HG03066 (cell line): ENCODE measurements around the gene GALNT18.

Source experiments
- ATAC-seq: cut with Tn5 transposase; IDR thresholded peaks from one replicate; pipeline ENCODE4 v1.9.1; 2021; ENCODE audit warnings: low read depth; ENCODE audit not compliant: unreplicated experiment

GALNT18 gene

GRCh38 chr11:11589437-11589836 is 32.4 kb downstream of the GALNT18 start:
- ATAC-seq: no peak

GRCh38 chr11:11588891-11589290 is 32.9 kb downstream of the GALNT18 start:
- ATAC-seq: no peak

DNA sequence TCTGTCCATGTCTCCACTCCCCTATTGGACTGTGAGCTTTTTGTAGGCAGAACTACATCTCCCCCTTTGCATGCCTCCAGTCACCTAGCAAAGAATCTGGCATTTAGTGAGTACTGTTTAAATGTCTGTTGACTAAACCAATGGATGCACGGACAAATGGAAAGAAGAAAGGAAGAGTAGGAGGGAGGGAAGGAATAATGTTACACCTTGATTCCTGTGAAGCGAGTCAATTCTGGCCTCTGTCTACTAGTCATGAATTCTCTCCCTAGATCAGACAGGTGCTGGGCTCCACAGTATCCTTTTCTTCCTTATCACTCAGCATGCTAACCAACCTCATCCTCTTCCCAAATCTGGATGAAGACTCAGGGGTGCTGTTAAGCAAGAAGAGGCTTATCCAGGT is 33.6 kb downstream of the GALNT18 start:
- no peak for ATAC-seq

GRCh38 chr11:11587122-11587521 is 34.7 kb downstream of the GALNT18 start:
- no peak for ATAC-seq

DNA sequence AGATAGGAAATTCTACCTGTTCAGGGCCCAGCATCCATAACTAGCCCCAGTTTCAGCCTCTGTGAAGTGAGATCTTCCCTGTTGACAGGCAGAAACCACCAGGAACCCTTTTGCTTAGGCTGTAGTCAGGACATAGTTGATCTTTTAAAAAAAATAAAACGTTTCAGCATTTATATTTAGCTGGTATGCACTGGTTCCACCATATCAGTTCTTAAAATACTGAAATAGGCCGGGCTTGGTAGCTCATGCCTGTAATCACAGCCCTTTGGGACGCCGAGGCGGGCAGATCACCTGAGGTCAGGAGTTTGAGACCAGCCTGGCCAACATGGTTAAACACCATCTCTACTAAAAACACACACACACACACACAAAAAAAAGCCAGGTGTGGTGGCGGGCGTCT is 35.3 kb downstream of the GALNT18 start:
- ATAC-seq: no peak

DNA sequence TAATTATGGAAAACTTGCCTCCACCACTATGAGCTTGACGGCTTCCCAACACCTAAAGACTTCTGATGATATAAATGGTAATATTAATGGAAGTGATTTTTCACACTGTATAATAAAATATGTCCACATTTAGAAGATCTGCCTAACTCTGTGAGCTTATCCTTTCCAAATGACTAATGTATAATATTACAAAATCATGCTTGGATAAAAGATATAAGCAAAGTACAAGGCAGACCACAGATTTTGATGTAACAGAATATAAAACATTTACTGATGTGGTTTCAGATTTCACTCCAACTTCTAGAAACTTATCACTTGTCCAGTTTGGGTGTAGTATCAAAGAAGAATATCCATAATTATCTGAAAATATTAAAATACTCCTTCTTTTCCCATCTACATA is 36.9 kb downstream of the GALNT18 start:
- no peak for ATAC-seq

DNA sequence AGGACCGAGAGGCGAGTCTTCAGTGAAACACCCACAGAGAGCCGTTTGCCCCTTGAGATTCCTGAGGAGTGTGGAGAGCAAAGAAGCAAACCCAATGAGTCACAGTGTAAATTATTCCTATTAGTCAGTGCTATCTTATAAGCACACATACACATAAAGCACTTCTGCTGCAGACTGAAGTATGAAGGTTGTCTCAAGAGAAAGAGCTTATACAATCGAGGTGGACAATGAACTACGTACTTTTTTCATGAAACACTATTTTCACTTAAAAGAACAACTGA is 37.3 kb downstream of the GALNT18 start:
- ATAC-seq: no peak

DNA sequence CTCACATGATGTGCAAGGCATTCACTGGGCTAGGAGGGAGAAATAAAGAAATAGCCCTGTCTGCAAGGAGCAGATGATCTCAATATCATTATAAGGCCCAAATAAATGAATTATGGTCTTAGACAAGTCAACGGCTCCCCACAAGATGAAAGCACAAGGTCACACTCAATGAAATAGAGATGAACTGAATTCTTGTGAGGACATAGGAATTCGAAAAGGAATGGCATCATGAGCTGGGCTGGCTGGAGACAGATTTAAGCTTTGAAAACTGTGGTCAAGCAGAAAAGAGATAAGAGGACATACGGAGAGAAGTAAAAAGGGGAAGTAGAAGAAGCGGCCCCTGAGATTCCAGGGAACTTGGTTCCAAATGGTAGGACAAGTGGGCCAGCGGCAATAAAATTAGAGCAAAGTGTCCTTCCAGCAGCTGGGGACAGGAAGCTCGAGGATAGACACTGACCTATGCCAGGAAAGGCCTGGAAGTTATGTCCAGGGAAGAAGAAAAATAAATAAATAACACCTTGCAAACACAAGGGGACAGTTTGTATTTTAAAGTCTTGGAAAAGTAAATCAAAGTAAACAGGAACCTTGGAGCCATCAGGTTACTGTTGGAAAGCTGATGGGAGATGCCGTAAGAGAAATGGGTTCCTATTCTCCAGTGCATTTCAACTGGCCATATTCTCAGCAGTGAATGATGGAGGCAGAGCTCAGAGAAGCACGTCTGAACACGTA is 37.8 kb downstream of the GALNT18 start:
- ATAC-seq: no peak

GRCh38 chr11:11582011-11582701 is 39.6 kb downstream of the GALNT18 start:
- no peak for ATAC-seq

GRCh38 chr11:11581481-11581880 is 40.3 kb downstream of the GALNT18 start:
- no peak for ATAC-seq

- no peak for ATAC-seq
Measured at GRCh38 chr11:11580841-11581411, 40.9 kb downstream of the GALNT18 start.

DNA sequence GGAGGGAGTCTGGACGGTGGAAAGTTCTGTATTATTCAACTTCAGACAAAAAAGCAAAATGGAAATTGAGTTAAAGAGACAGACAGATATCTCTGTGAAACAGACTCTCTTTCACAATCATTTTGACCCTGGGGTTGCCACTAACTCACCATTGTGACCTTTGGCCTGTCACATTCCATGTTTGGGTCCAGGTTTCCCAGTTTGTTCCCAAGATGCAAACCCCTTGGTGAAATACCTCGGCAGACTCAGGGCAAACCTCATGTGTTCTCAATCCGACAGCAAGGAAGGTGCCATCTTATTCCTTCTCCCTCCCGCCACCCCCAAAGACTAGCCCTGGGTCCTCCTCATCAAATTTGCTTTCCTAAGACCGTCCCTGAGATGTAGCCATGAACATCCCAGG is 41.8 kb downstream of the GALNT18 start:
- no peak for ATAC-seq

DNA sequence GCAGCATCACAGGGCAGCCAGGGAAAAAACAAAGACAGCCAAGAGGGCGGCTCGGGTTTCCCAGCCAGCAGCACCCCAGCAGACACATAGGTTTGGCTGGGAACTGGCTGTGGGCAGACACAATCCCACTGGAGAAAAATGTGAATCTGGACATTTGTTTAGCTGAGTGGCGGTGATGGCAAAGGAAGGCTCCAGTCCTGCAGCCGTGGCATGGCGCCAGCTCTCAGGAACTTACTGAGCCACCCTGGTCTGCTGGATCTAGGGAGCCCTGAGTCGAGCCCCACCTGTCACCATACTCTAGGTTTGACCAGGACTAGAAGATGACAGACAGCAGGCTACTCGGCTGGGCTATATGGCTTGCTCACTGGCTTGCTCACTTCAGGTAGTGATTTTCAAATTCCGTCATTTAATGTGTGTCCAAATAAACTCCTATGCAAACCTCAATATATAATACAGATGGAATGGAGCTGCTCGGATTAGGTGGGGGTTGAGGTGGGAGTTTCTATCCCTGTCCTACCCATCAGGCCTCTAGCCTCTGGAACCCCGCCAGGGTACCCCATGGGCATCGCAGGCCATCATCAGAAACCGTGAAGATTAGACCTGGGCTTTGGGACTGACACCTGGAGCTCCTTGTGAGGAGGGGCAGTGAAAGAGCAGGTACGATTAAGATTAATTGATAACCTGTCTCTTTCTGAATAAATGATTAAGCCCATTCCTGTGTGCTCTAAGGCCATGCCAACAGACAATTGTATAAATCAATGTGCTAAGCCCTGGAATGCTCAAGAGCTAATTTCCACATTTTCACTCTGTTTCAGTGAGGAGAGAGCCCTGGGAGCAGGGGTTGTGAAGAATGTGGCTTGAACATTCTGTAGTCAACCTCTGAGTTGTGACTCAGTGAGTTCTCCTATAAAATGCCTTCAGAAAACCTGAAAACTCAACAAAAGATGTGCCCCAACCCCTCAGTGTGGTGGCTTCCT is 42.5 kb downstream of the GALNT18 start:
- ATAC-seq: no peak

DNA sequence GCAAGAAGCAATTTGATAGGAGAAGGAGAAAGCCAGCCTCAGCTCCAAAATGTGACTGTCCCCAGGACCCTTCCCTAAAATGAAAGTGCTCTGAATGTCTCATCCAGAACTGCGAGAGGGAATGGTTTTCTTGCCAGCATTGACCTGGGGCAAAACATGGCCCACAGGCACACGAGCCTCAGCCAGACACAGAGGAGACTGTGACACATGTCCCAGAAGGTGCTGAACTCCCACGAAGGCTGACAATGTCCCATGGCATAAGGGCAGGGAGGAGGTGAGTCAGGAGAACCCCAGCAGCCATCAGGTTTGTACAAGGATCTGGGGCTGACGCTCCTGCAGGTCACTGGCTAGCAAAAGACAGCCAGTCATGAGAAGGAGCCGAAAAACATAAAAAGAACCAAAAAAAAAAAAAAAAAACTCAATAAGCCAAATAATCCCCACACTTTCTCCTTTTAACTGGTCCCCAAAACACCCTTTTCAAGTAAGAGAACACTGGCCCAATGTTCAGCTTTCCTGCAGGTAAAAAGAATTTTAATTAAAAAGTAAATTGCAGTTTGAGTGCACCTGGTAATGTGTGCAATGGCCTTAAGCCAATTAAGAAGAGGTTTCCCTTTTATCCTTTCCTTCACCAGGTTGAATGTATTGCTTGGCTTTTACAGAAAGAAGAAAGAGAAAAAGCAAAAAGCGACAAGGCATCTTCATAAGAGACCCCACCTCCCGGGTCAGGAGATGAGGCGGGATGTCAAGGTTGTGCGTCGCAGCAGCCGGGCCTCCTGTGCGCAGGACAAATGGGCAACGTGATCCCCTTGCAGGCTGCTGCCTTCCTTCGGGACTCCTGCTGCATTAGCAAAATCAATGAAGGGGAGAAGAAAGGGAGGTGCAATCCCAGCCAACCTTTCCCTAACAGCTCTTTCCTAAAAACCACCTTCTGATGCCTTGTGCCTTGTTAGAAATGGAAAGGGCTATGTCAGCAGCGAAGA is 43.6 kb downstream of the GALNT18 start:
- no peak for ATAC-seq

DNA sequence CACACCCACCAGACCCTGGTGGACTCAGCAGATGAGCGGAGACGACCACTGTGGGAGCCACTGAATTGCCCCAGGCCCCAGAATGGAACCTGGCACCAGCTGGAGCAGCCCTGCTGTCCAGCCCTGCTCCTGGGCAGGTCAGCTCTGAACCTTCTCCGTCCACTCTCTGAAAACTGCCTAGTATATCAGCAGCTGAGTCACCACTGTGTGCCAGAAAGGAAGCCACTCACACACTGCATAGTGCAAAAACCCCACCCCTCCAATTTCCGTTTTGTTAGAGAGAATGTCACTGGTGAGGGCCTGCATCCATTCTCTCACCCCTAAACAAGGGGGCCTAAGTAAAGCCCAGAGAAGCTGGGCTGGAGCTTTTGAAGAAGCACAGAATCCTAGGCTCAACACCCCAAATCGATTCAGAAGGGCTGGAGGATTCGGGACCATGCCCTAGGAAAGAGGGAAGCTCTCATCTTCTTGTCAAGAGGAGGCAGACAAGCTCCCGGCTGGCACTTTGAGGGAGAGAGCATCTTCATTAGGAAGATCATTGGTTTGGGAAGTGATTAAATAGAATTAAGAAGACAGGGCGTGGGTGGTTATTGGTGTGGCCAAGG is 44.5 kb downstream of the GALNT18 start:
- no peak for ATAC-seq

DNA sequence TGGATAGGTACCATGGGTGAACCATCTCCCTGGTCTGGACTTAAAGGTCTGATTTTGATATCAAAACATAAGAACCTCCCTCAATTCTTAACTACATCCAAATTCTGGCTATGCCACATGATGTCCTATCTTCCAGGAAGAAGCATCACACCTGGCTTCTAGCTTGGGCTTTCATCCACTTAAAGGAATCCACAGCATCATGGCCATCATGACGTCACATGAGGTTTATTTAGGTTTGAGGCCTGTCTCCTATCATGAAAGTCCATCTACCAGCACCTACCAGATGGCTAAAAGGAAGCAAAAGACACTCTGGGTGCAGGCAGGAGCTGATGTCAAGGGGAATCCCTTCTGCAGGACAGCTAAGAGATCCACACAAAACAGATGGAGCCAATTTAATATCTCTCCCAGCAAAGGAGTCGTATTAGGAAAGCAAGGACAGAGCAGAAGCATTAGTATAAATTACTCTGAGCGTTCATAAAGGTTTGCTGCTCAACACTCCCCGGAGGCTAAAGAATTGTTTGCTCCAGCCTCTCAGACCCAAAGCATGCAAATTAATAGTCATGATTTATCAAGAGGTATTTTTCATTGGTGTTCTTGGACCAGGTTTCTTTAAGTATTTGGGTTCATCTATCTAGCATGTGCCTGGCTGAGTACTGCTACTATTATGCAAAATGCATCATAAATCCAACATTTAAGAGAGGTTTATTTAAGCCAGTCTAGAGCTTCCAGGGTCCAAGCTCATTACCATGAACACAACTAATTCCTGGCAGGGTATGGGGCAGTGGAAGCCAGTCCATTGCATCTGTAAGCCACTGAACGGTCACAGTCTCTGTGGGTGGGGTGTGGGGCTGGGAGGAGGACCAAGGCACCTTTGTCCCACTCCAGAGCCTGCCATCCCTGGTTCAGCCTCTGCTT is 47.2 kb downstream of the GALNT18 start:
- ATAC-seq: no peak

- no peak for ATAC-seq
Measured at GRCh38 chr11:11572386-11572785, 49.4 kb downstream of the GALNT18 start.

GRCh38 chr11:11571893-11572292 is 49.9 kb downstream of the GALNT18 start:
- no peak for ATAC-seq
